ENCODE results near the gene RFLNA. TPM values are rescaled to one million over a fixed set of nuclear protein-coding genes. Genes with fewer than 3 reads are reported as not detected.

Gene RFLNA
- total and polyA plus RNA-seq, 2 experiments from 2014 or later, result 57.8 to 67.8 TPM

- TF ChIP-seq CTCF (IDR thresholded peaks at IDR 0.05; ENCODE audit: poor library complexity) (no peak), EZH2phosphoT487 (IDR thresholded peaks at IDR 0.05; ENCODE audit: low read depth, severe bottlenecking, unreplicated experiment) (no peak), EZH2 (IDR thresholded peaks at IDR 0.05; ENCODE audit: borderline replicate concordance) (no peak)
- H3K4me1 ChIP-seq (ENCODE audit: insufficient read depth), result no peaks in the 10 kb centered on the region
- no peaks in the 10 kb centered on the region for H3K9me3 ChIP-seq (ENCODE audit: low read depth)
- H3K36me3 ChIP-seq (replicated peaks; ENCODE audit: insufficient read depth, low read depth), result no peaks in the 10 kb centered on the region
- H3K4me3 ChIP-seq, result no peak overlapping the region
- peak overlapping the region; percentile 40 for H3K27ac ChIP-seq
- H3K27me3 ChIP-seq, result no peaks in the 10 kb centered on the region
- H2AFZ ChIP-seq, result no peak overlapping the region
- no peak overlapping the region for H3K4me2 ChIP-seq
- H3K9me2 ChIP-seq (replicated peaks; ENCODE audit: insufficient read depth), result no peaks in the 10 kb centered on the region
- H3K79me2 ChIP-seq, result no peaks in the 10 kb centered on the region
- peaks cover 4% of the 10 kb centered on the region for H4K20me1 ChIP-seq (ENCODE audit: insufficient read depth, poor library complexity, severe bottlenecking)
- no peak for DNase-seq (ENCODE audit: low spot score)
These were observed 57.4 kb downstream of the RFLNA start for GRCh38 chr12:124352257-124352656.

GRCh38 chr12:124352839-124353238 lies 57.9 kb downstream of the RFLNA start:
- H3K9me3 ChIP-seq (ENCODE audit: low read depth), result no peaks in the 10 kb centered on the region
- DNase-seq (ENCODE audit: low spot score), result peak; percentile 80
- no peak overlapping the region for H2AFZ ChIP-seq
- peak overlapping the region; percentile 53 for H3K27ac ChIP-seq
- 65% methylated on average over 9 of the region's 9 CpGs for WGBS (ENCODE audit: low lambda C conversion rate, missing lambda C conversion rate)
- peaks cover 4% of the 10 kb centered on the region for H4K20me1 ChIP-seq (ENCODE audit: insufficient read depth, poor library complexity, severe bottlenecking)
- no peaks in the 10 kb centered on the region for H3K36me3 ChIP-seq (replicated peaks; ENCODE audit: insufficient read depth, low read depth)
- no peaks in the 10 kb centered on the region for H3K27me3 ChIP-seq
- no peaks in the 10 kb centered on the region for H3K9me2 ChIP-seq (replicated peaks; ENCODE audit: insufficient read depth)
- no peaks in the 10 kb centered on the region for H3K79me2 ChIP-seq
- H3K4me2 ChIP-seq, result no peak overlapping the region
- TF ChIP-seq EZH2 (IDR thresholded peaks at IDR 0.05; ENCODE audit: borderline replicate concordance), result no peak
- TF ChIP-seq CTCF (IDR thresholded peaks at IDR 0.05; ENCODE audit: poor library complexity), result no peak
- no peak for TF ChIP-seq EZH2phosphoT487 (IDR thresholded peaks at IDR 0.05; ENCODE audit: low read depth, severe bottlenecking, unreplicated experiment)
- H3K4me1 ChIP-seq (ENCODE audit: insufficient read depth), result no peaks in the 10 kb centered on the region
- no peak overlapping the region for H3K4me3 ChIP-seq

- H3K9me2 ChIP-seq (replicated peaks; ENCODE audit: insufficient read depth), result no peaks in the 10 kb centered on the region
- DNase-seq (ENCODE audit: low spot score), result no peak
- whole genome bisulfite sequencing (ENCODE audit: low lambda C conversion rate, missing lambda C conversion rate), result 96% methylated on average over 11 of the region's 13 CpGs
- no peak overlapping the region for H3K27ac ChIP-seq
- no peaks in the 10 kb centered on the region for H3K27me3 ChIP-seq
- TF ChIP-seq EZH2phosphoT487 (IDR thresholded peaks at IDR 0.05; ENCODE audit: low read depth, severe bottlenecking, unreplicated experiment) (no peak), CTCF (IDR thresholded peaks at IDR 0.05; ENCODE audit: poor library complexity) (no peak), EZH2 (IDR thresholded peaks at IDR 0.05; ENCODE audit: borderline replicate concordance) (no peak)
- no peak overlapping the region for H3K4me2 ChIP-seq
- H3K4me1 ChIP-seq (ENCODE audit: insufficient read depth), result no peaks in the 10 kb centered on the region
- no peak overlapping the region for H3K4me3 ChIP-seq
- H3K79me2 ChIP-seq, result no peaks in the 10 kb centered on the region
- no peaks in the 10 kb centered on the region for H3K9me3 ChIP-seq (ENCODE audit: low read depth)
- H4K20me1 ChIP-seq (ENCODE audit: insufficient read depth, poor library complexity, severe bottlenecking), result peaks cover 4% of the 10 kb centered on the region
- H3K36me3 ChIP-seq (replicated peaks; ENCODE audit: insufficient read depth, low read depth), result no peaks in the 10 kb centered on the region
- no peak overlapping the region for H2AFZ ChIP-seq
These were observed 59.5 kb downstream of the RFLNA start for GRCh38 chr12:124354400-124354799.

- no peaks in the 10 kb centered on the region for H3K9me3 ChIP-seq (ENCODE audit: low read depth)
- H4K20me1 ChIP-seq (ENCODE audit: insufficient read depth, poor library complexity, severe bottlenecking), result peaks cover 6% of the 10 kb centered on the region
- H3K4me2 ChIP-seq, result no peak overlapping the region
- H3K27ac ChIP-seq, result no peak overlapping the region
- no peak overlapping the region for H2AFZ ChIP-seq
- no peaks in the 10 kb centered on the region for H3K79me2 ChIP-seq
- TF ChIP-seq EZH2phosphoT487 (IDR thresholded peaks at IDR 0.05; ENCODE audit: low read depth, severe bottlenecking, unreplicated experiment) (no peak), EZH2 (IDR thresholded peaks at IDR 0.05; ENCODE audit: borderline replicate concordance) (no peak), CTCF (IDR thresholded peaks at IDR 0.05; ENCODE audit: poor library complexity) (no peak)
- H3K4me3 ChIP-seq, result no peak overlapping the region
- no peak for DNase-seq (ENCODE audit: low spot score)
- H3K4me1 ChIP-seq (ENCODE audit: insufficient read depth), result no peaks in the 10 kb centered on the region
- no peaks in the 10 kb centered on the region for H3K9me2 ChIP-seq (replicated peaks; ENCODE audit: insufficient read depth)
- no peaks in the 10 kb centered on the region for H3K27me3 ChIP-seq
- whole genome bisulfite sequencing (ENCODE audit: low lambda C conversion rate, missing lambda C conversion rate), result 94% methylated on average over 5 of the region's 5 CpGs
- H3K36me3 ChIP-seq (replicated peaks; ENCODE audit: insufficient read depth, low read depth), result no peaks in the 10 kb centered on the region
These were observed 61.3 kb downstream of the RFLNA start for GRCh38 chr12:124356221-124356620.
